ENCODE data around the gene DNAJC15.
A peak's percentile ranks its signal among the peaks of the same experiment; 100 is the strongest.

DNAJC15 gene

GRCh38 chr13:43054803-43055802 is 31.7 kb downstream of the DNAJC15 start (continued):
- 0 out of 2 replicates have a peak, but pooled peaks have one; percentile 50 for TF ChIP-seq ZNF18 (tag by site-specific recombination; IDR thresholded peaks at IDR 0.05)
- TF ChIP-seq ZFP3 (tag by site-specific recombination; IDR thresholded peaks at IDR 0.05; ENCODE audit: low read depth) = no peak
- peak; percentile 88 for TF ChIP-seq GLIS1 (tag by site-specific recombination; IDR thresholded peaks at IDR 0.05)
- no peak for TF ChIP-seq ZNF26 (tag by site-specific recombination; IDR thresholded peaks at IDR 0.05)
- peak; percentile 18; the same call in 1 of the 2 replicates for TF ChIP-seq ATF2 (tag by site-specific recombination; IDR thresholded peaks at IDR 0.05; ENCODE audit: low read depth)
- no peak for TF ChIP-seq ZNF521 (tag by site-specific recombination; IDR thresholded peaks at IDR 0.05)
- TF ChIP-seq ZNF394 (tag by site-specific recombination; IDR thresholded peaks at IDR 0.05; ENCODE audit: borderline replicate concordance) = no peak
- TF ChIP-seq ZNF449 (tag by site-specific recombination; IDR thresholded peaks at IDR 0.05) = no peak
- TF ChIP-seq ZNF292 (tag by site-specific recombination; IDR thresholded peaks at IDR 0.05; ENCODE audit: borderline replicate concordance, low read depth) = no peak
- TF ChIP-seq ZNF239 (tag by site-specific recombination; IDR thresholded peaks at IDR 0.05) = no peak
- no peak for TF ChIP-seq ZNF768 (tag by site-specific recombination; IDR thresholded peaks at IDR 0.05)
- TF ChIP-seq ZBTB21 (tag by site-specific recombination; IDR thresholded peaks at IDR 0.05) = 0 out of 2 replicates have a peak, but pooled peaks have one; percentile 14
- TF ChIP-seq ZNF664 (tag by site-specific recombination; IDR thresholded peaks at IDR 0.05) = no peak
- TF ChIP-seq ZNF518A (tag by site-specific recombination; conservative IDR thresholded peaks at IDR 0.05; ENCODE audit: low read depth) = no peak
- no peak for TF ChIP-seq MEIS1 (CRISPR knock-in tag; IDR thresholded peaks at IDR 0.05; ENCODE audit: borderline replicate concordance)
- TF ChIP-seq ZNF274 (IDR thresholded peaks at IDR 0.05; ENCODE audit: low read length) = no peak
- TF ChIP-seq ZNF274 (tag by site-specific recombination; IDR thresholded peaks at IDR 0.05; ENCODE audit: borderline replicate concordance) = no peak
- no peak for TF ChIP-seq ZNF514 (tag by site-specific recombination; IDR thresholded peaks at IDR 0.05)
- peak; percentile 50; the same call in 1 of the 2 replicates for TF ChIP-seq ZNF629 (tag by site-specific recombination; IDR thresholded peaks at IDR 0.05)
- TF ChIP-seq PATZ1 (tag by site-specific recombination; IDR thresholded peaks at IDR 0.05) = peak; percentile 65
- no peak for TF ChIP-seq ZNF169 (tag by site-specific recombination; IDR thresholded peaks at IDR 0.05)
- TF ChIP-seq ZNF791 (tag by site-specific recombination; IDR thresholded peaks at IDR 0.05) = no peak
- TF ChIP-seq ZNF335 (tag by site-specific recombination; conservative IDR thresholded peaks at IDR 0.05) = peak; percentile 94
- TF ChIP-seq ZBTB8A (tag by site-specific recombination; IDR thresholded peaks at IDR 0.05) = peak; percentile 63

Data from HEK293 (cell line).